ENCODE measurements around the gene STX17.

- TF ChIP-seq EZH2 (IDR thresholded peaks at IDR 0.05; ENCODE audit: borderline replicate concordance): no peak
- TF ChIP-seq CTCF (IDR thresholded peaks at IDR 0.05; ENCODE audit: poor library complexity): no peak
- no peak for TF ChIP-seq EZH2phosphoT487 (IDR thresholded peaks at IDR 0.05; ENCODE audit: low read depth, severe bottlenecking, unreplicated experiment)
Measured at GRCh38 chr9:99998866-99999265, 92.4 kb downstream of the STX17 start.
